CD4-positive, alpha-beta T cell treated with Interleukin-6 at 100 ng/mL for 8 hours (primary cell): Measurements from ENCODE around the gene AP2B1.
"Not testable (repeated sequence)": the region's sequence is repeated elsewhere in the genome, so short reads cannot be mapped to it uniquely, and the experiment has no call there.

Experiments used
- DNase-seq: peaks from one replicate; pipeline ENCODE4 v3.0.0-alpha.2; 2020; ENCODE audit warnings: mixed read lengths, low spot score

The AP2B1 gene

DNA sequence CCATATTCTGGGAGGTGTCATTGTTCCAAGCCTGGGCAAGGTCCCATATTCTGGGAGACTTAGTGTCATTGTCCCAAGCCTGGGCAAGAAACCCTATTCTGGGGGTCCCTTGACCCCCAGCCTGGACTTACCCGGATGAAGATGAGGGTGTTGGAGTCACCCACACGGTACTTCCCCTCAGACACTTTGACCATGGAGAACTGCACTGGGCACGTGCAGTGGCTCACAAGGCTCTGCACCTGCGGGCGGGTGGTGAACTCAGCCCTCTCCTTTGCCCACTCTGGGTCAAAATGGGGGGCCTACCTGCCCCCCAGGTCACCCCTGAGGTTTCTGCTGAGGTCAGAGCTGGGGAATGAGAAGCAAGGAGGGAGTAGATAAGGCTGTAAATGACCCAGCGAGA lies 161.9 kb downstream of the AP2B1 start:
- no peak for DNase-seq

DNA sequence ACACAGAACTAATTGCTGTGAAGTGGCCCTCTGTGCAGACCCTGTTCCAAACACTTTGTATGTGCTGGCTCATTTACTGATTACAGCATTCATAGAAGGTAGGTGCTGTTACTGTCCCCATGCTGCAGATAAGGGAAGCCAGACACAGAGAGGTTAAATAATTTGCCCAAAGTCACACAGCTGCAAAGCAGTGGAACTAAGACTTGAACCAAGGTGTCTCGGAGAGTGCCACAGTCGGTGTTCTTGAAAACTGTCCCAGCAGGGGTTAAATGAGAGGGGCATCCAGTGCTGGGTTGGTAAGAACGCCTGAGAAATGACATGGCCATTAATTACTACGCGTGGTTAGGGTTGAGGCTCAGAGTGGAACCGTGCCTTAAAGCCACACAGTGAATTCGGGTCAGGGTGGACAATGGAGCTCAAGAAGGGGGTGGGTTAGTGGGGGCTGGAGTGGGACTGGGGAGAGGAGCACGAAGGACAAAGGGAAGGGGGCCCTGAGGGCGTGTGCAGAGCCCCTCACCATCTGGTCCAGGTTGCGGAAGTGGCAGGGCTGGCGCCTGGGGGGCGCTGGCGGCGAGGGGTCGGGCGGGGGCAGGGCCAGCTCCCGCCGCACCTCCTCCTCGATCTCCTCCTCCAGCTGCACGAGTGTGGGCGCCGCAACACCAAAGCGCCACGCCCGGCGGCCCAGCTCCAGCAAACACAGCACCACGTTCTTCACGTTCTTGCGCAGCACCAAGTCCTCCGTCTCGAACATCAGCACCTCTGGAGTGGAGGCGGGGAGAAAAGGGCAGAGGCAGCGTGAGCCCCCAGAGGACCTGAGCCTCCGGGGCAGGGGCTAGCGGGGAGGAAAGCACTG lies 162.7 kb downstream of the AP2B1 start:
- no peak for DNase-seq

DNA sequence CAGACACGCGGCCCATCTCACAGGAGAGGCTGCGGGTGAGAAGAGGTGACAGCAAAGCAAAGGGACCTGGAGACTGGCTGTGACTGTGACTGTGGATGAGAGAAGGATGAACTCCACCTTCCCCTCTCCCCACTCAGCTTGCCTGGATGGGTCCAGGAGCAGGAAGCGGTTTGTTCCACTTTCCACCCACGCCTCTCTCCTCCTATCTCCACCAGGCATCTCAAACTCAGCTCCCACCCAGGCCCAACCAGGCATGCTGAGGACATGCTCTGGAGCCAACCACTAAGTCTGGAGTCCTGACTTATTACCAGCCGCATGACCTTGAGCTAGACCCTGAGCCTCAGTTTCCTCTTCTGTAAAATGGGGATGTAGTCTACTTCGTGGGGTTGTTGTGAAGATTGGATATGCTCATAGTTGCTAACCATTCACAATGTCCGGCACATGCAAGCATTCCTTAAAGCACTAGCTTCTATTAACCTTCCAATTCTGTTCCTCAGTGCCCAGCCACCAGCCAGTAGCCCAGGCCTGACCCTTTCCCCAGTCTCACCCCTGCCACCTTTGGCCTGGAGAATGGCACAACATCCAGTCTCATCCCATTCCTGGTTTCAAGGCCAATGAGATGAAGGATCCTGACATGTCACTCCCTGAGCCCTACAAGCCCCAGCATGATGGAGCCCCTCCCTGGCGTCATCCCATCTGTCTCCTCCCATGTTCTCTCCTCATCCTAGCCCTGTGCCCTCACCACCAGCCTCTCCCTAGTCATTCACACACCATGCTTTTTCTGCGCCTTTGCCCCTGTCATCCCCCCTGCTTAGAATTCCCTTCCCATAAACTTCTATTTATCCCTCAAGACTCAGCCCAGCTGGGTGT lies 163.6 kb downstream of the AP2B1 start:
- DNase-seq: no peak

DNA sequence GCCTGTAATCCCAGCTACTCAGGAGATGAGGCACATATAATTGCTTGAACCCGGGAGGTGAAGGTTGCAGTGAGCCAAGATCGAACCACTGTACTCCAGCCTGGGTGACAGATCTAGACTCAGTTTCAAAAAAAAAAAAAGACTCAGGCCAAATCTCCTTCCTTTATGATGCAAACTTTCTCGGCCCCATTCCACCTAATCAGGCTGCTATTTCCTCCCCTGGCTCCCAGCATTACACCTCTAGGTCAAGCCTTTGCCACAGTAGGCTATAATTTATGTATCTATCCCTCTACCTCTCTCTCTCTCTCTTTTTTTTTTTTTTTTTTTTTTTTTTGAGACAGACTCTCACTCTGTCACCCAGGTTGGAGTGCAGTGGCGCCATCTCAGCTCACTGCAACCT lies 164.4 kb downstream of the AP2B1 start:
- DNase-seq: not testable (repeated sequence)

DNA sequence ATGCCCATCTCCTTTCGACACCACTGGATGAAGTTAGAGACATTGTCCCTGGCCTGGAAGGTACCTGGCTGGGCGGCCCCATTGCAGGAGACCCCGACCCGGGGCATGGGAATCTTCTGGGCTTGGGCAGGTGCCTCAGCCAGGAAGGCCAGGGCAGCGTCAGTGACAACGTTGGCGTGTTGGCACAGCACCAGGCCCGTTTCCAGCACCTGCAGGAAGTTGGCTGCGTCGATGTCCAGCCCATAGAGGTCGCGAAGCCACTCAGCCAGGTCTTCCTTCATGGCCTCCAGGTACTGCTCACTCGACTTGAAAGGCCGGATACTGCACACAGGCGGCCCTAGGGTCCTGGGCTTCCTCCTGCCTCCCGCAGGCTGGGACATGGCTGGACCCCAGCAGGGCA lies 165.3 kb downstream of the AP2B1 start:
- DNase-seq: no peak

DNA sequence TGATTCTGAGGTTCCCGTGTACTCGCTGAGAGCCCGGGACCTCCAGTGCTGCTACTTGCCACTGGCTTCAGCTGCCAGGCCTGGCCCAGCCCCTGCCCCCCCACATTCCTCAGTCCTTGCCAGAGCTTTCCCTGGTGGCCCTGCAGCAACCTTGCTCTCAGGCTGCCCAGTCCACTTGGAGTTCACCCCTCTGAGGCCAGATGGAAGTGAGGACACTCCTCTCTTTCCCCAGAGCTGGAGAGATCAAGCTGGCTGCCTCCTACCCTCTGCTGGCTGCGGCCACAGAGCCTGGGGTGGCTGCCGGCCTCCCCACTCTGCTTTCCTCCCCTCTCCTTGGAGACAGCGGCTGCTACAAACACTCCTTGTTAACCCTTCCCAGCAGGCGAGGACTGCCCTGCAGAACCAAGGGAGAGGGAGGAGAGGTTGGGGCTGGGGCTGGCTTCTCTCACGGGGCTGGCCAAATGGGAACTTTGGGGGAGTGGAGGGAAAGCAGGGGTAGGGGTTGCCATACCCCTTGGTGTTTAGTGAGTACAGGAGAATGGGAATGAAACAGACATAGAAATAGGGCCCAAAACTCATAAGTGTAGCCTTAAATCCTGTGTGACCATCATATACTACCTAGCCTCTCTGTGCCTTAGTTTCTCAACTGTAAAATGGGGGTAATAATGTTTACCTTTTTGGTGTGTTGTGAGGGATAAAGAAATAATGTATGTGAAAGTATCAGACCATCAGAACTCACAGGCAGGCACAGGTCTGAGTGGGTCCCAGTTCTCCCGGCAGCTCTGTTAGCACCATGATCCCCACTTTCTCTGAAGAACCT lies 166.0 kb downstream of the AP2B1 start, which contains the start of gene GAS2L2:
GAS2L2 (minus strand) TSS at position 295 of the 820 bp plus-strand sequence. CDS start 389 bp downstream, outside the sequence.
- no peak for DNase-seq

DNA sequence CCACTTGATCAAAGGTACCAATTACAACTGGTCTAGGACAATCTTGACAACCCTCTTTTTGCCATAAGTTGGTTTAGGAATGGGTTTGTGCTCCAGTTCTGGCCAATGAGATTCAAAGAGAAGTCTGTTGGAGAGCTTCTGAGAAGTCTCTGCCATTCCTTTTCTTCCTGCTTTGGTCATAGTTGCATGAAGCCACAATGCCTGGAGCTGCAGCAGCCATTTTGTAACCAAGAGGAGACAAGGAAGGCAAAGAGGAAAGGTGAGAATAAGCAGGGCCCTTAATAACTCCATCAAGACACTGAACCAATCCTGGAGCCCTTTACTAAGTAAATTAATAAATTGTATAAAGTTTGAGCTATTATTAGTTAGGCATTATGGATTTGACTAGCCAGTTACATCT lies 170.1 kb downstream of the AP2B1 start:
- no peak for DNase-seq

DNA sequence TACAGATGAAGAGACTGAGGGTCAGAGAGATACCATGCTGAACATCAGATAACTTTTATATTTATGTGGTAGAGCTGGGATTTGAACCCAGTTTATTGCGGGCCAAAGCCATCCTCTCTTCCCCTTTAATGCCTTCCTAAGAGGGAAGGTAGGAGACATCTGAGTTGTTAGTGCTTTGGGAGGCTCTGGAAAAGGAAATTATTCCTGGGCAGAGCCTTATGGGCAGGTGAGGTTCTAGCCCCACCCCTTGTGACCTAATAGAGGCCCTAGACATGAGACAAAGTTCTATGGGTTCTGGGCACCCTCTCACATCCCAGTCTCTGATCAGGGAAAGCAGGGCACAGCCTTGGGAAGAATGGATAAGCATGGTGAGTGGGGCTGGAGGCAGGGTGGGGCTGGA lies 173.5 kb downstream of the AP2B1 start, which contains the start of gene C17orf50:
C17orf50 (plus strand) TSS at position 301 of the 400 bp plus-strand sequence; CDS start at position 356, 55 bp downstream.
- DNase-seq: no peak

DNA sequence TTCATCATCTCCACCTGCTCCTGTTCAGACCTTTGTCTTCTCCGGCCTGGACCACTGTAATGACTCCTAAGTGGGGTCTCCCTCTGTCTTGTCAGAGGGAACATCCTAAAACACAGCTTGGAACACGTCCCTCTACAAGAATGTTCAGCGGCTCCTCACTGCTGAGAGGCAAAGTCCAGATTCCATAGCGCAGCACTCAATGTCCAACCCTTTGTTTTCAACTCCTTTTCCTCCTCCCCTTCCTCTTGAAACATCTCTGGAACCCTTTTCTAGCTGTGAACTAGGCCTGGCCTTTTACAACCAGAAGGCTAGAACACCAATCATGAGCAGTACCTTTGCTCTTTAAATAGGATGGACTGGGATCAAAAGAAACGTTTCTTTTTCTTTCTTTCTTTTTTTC lies 174.5 kb downstream of the AP2B1 start:
- no peak for DNase-seq

DNA sequence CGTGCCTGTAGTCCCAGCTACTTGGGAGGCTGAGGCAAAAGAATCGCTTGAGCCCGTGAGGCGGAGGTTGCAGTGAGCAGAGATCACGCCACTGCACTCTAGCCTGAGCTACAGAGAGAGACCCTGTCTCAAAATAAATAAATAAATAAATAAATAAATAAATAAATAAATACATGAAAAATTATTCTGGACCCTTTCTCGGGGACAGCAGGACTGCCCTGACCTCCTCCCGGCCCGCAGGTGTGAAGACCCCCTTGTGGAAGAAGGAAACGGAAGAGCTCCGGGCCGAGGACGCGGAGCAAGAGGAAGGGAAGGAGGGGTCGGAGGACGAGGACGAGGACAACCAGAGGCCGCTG lies 176.6 kb downstream of the AP2B1 start:
- DNase-seq: no peak

DNA sequence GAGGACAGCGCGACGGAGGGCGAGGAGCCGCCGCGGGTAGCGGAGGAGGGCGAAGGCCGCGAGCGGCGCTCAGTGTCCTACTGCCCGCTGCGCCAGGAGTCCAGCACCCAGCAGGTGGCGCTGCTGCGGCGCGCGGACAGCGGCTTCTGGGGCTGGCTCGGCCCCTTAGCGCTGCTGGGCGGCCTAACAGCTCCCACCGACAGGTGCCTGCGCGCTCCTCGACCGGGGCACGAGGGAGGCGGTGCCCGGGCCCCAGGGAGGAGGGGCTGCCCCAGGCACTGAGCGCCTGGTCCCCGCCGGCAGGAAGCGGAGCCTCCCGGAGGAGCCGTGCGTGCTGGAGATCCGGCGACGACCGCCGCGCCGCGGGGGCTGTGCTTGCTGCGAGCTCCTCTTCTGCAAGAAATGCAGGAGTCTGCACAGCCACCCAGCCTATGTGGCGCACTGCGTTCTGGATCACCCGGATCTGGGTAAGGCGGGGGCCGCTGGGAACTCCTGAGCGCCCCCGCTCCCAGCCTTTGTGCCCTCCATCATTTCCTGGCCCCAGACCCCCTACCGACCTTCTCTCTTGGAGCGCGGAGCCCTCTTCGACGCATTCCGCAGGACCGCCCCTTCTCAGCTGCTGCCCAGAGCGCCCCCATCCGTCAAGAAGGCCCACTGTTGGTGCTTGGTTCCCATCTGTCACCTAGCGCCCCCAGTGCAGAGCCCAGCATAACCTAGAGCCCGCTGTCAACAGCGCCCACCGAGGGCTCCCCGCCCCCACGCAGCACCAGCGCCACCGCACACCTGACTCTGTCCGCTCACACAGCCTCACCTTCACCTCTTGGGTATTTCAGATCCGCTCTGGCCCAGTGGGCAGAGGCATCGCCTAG lies 177.2 kb downstream of the AP2B1 start:
- peak; percentile 87 for DNase-seq

DNA sequence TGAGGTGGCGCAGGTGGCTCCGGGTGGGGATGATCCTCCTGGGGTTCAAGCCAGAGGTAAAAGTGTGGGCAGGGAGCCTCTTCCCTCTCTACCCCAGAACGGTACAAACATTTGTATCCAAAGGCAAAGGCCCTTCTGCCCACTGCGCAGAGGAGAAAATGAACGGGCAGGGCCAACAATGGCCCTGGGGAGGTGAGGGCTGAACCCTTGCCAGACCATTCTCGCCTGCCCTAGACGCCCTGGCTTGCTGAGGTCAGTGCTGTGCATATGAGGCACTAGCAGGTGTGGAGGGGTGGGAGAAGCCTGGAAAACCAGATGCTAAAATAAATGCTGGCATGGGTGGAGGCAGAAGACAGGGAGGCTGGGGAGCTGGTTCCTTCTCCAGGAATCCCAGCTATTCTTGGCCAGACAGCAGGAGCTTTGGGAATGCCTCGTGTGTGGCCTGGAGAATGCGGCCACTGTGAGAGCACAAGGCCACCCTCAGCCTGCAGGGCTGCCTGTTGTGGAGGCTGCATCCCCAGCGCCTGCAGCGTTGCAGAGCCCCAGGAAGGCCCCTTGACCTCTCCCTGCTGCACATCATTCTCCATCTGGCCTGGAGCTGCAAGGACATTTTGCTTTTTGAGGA lies 178.1 kb downstream of the AP2B1 start:
- DNase-seq: no peak

DNA sequence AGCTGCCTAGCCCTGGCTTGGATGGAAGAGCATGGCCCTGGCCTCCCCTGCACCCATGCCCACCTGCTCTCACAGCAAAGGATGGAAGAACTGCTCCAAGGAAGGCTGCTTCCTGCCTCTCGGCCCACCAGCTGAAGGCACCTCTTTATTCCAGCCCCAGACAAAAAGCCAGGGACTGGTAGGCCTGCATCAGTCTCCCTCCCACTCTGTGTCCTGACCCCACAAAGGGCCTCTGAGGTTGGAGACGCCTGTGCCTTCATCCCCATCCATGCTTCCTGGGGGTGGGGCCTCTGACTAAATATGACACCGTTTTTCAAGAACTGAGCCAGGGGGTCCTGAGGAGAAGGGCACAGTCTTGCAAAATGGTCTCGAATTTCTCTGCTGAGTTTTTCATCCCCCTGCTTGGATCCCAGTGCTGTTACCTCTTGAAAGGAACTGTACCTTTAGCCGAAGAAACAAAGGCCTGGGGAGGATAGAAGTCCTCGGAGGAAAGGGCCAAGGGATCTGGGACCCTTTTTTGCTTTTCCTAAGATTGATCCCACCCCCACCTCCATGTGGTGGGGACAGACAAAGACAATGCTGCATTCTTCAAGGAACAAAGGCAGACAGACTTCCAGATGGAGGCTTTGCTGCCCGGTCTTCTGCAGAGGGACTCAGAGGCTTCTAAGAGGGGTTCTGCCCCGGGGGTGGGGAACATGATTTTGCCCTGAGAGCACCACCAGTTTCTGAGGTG lies 178.8 kb downstream of the AP2B1 start:
- no peak for DNase-seq

DNA sequence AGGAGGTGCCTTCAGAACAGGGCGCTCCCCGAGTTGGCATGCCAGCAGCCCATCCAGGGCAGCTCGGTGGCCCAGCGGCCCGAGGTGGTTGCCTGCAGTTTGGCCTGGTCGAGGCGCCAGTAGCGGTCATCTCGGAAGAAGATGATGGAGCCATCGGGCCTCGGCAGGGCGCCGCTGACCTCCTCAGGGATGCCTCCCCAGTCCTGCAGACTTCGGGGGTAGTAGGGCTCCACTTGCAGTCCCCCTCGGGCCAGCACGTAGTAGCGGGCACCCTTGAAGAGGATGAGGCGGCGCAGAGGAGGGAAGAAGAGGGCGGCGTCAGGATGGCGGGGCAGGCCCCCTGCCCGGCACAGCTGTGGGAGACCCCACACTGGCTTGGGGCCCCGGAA lies 179.4 kb downstream of the AP2B1 start:
- no peak for DNase-seq

DNA sequence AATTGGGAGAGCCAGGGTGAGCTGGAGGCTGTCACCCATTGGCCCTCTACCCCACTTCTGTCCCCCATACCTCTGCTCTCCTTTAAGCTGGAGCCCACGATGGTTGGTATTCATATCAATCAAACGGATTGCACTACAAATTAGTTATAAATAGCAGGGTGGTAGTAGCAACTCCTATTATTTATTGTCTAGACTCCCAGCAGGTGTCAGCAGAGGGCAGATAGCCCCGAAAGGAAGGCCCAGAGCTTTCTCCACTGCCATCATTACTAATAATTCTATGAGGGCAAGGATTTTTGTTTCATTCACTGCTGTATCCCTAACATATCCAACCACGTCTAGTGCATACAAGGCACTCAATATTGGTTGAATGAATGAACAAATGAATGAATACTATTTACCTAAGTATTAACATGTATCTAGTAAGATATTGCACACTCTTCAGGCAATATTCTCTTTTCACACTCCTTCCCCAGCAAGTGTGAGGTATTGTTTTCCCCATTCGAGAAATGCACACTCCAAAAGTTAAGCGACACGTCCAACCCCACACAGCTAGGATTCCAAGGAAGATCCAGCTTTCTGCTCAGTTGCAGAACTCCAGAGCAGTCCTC lies 179.9 kb downstream of the AP2B1 start:
- DNase-seq: peak; percentile 23

DNA sequence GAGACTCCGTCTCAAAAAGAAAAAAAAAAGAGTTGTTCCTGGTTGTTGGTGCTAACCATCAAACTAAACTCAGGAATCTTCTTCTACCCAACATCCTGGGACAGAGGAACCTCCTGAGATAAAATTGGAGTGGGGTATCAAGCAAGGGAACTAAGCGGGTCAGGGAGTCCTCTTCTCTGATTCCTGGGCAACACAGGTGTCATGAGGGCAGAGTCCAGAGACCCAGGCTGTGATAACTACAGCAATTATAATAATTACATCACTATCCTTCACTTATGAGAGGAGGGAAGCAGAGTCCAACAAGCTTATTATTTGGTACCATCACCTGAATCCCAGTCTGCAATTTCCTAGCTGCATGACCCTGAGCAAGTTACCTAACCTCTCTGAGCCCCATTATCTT lies 181.7 kb downstream of the AP2B1 start:
- DNase-seq: no peak

DNA sequence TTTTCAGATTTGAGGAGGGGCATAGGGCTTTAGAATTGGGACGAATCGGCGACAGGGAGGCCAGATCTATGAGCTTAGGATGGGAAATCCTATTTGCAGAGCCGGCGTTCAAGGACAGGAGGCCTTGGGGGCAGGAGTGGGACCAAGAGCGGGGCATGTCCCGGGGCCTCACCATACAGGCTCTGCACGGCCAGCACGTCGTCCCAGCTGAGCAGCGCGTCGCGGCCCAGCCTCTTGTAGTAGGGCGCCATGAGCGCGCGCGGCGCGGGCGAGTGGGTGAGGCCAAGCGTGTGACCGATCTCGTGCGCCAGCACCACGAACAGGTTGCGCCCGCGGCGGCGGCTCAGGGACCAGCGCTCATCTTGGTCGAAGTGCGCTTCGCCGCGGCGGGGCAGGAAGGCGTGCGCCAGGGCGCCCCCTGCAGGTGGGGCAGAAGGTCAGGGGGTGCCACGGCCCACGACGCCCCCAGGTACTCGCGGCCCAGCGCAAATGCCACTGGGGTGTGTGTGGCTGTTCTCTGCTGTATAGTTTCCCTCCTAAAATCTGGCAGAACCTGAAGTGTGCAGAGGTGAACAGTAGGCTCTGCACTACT lies 182.9 kb downstream of the AP2B1 start:
- DNase-seq: no peak

DNA sequence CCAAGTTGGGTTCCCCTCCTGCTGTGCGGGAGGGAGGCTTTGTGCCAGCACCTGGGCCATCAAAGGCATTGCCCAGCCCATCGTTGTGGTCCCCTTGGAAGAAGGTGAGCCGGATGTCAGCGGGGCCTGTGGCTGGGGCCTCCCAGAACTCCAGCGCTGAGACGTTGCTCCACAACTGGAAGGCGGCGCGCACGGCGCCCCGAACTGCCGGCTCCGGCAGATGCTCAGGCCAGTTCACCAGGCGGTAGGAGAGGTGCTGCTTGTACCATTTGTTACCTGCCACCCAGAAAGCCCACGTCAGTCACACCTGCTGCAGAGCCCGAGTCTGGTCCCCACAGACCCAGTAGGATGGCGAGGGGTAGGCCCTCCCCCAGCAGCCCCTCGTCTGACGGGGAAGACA lies 186.0 kb downstream of the AP2B1 start:
- no peak for DNase-seq
